ENCODE measurements around the gene NT5DC2.

GRCh38 chr3:52529376-52530333 is 4.0 kb downstream of the NT5DC2 start:
- TF ChIP-seq POLR2AphosphoS5 (IDR thresholded peaks at IDR 0.05; ENCODE audit: low read depth, low read length) = no peak
- TF ChIP-seq POLR2A (IDR thresholded peaks at IDR 0.05; ENCODE audit: low read depth, low read length) = no peak
- TF ChIP-seq TAF1 (IDR thresholded peaks at IDR 0.05; ENCODE audit: borderline replicate concordance, low read depth, low read length) = no peak
